ENCODE results near the gene SRGAP3.

DNA sequence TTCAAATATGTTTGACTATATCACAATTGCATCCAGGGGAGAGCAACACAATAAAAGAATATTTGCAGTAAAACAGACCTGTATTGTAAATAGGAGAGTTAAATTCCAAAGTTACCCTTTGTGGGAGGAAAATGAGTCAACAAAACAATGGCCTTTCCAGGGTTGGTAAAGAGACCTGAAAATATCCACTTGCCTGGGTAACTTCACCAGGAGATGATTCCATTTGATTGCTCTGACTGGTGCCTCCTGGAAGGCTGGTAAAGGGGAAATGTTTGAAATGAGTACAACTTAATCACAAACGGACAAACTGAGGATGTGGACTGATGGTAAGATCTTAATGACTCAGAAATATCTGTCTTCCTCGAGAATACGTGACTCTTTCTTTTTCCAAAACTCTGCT is 43.6 kb upstream of the SRGAP3 start:
- TF ChIP-seq CTCF (IDR thresholded peaks at IDR 0.05) = no peak
- no peak for TF ChIP-seq POLR2A (IDR thresholded peaks at IDR 0.05)
- TF ChIP-seq EP300 (IDR thresholded peaks at IDR 0.05) = no peak
- no peak for TF ChIP-seq POLR2AphosphoS5 (IDR thresholded peaks at IDR 0.05)
